Mesenchymal stem cell (in vitro differentiated cells and primary cell): ENCODE results near the gene TRPT1. TPM values are rescaled to one million over a fixed set of nuclear protein-coding genes. Genes with fewer than 3 reads are reported as not detected.

Experiments
- DNase-seq: peaks from one replicate; pipeline ENCODE4 v3.0.0-alpha.2; 2013
- H2AFZ ChIP-seq: one replicate; pipeline ENCODE4 v1.6.1; 2013; ENCODE audit warnings: low read depth, mild to moderate bottlenecking, control low read depth, inconsistent platforms, low read length, moderate library complexity
- H2AK5ac ChIP-seq: 2 replicates; pipeline ENCODE4 v1.6.1; 2013; ENCODE audit warnings: low read length, moderate library complexity, mild to moderate bottlenecking, inconsistent platforms; ENCODE audit not compliant: severe bottlenecking
- H2BK120ac ChIP-seq: one replicate; pipeline ENCODE4 v1.6.1; 2013; ENCODE audit warnings: low read depth, mild to moderate bottlenecking, inconsistent platforms, low read length, moderate library complexity
- H2BK12ac ChIP-seq, 2 experiments: one replicate each; pipeline ENCODE4 v1.6.1; 2013; ENCODE audit warnings: inconsistent platforms in 2 of 2, low read length in 2 of 2, mild to moderate bottlenecking in 2 of 2, moderate library complexity in 2 of 2, control low read depth in 1 of 2
- H2BK15ac ChIP-seq: one replicate; pipeline ENCODE4 v1.6.1; 2013; ENCODE audit warnings: mild to moderate bottlenecking, low read depth, inconsistent platforms; ENCODE audit not compliant: poor library complexity, severe bottlenecking
- H2BK5ac ChIP-seq: 2 replicates; pipeline ENCODE4 v1.6.1; 2013; ENCODE audit warnings: low read depth, mild to moderate bottlenecking, low read length, control low read depth, inconsistent platforms; ENCODE audit not compliant: poor library complexity, severe bottlenecking
- H3K14ac ChIP-seq, 2 experiments: one replicate each; pipeline ENCODE4 v1.6.1; 2013; ENCODE audit warnings: inconsistent platforms in 2 of 2, low read length in 2 of 2, control low read depth in 1 of 2, mild to moderate bottlenecking in 1 of 2, moderate library complexity in 1 of 2
- H3K18ac ChIP-seq, 2 experiments: one replicate each; pipeline ENCODE4 v1.6.1; 2013; ENCODE audit warnings: inconsistent platforms in 2 of 2, low read length in 2 of 2, control low read depth in 1 of 2, low read depth in 1 of 2, mild to moderate bottlenecking in 1 of 2
- H3K23ac ChIP-seq, 2 experiments: one replicate each; pipeline ENCODE4 v1.6.1; 2013; ENCODE audit warnings: inconsistent platforms in 2 of 2, low read length in 2 of 2, mild to moderate bottlenecking in 2 of 2, moderate library complexity in 2 of 2, control low read depth in 1 of 2
- H3K27ac ChIP-seq: 2 replicates; pipeline ENCODE4 v1.5.1; 2013; ENCODE audit warnings: mild to moderate bottlenecking, moderate library complexity, low read length, control low read depth, inconsistent platforms; ENCODE audit not compliant: poor library complexity, severe bottlenecking
- H3K27me3 ChIP-seq, 2 experiments: 2 replicates each; pipeline versions ENCODE4 v1.6.1 to v1.7.0; 2013; ENCODE audit warnings: low read length in 2 of 2, mild to moderate bottlenecking in 2 of 2, moderate library complexity in 2 of 2, control low read depth in 1 of 2, inconsistent platforms in 1 of 2; ENCODE audit not compliant: control insufficient read depth in 1 of 2, insufficient read depth in 1 of 2
- H3K36me3 ChIP-seq, 2 experiments: 2 replicates each; pipeline versions ENCODE4 v1.6.1 to v1.7.0; 2013; ENCODE audit warnings: low read length in 2 of 2, control low read depth in 1 of 2, inconsistent platforms in 1 of 2, low read depth in 1 of 2, mild to moderate bottlenecking in 1 of 2; ENCODE audit not compliant: insufficient read depth in 2 of 2, control insufficient read depth in 1 of 2
- H3K4ac ChIP-seq, 2 experiments: one replicate each; pipeline ENCODE4 v1.6.1; 2013; ENCODE audit warnings: inconsistent platforms in 2 of 2, low read length in 2 of 2, mild to moderate bottlenecking in 2 of 2, moderate library complexity in 2 of 2, control low read depth in 1 of 2, low read depth in 1 of 2
- H3K4me1 ChIP-seq: 2 replicates; pipeline ENCODE4 v1.6.1; 2013; ENCODE audit warnings: low read depth, low read length, control low read depth; ENCODE audit not compliant: control insufficient read depth, insufficient read depth
- H3K4me2 ChIP-seq: 2 replicates; pipeline ENCODE4 v1.6.1; 2013; ENCODE audit warnings: low read length, mild to moderate bottlenecking, inconsistent platforms; ENCODE audit not compliant: poor library complexity, severe bottlenecking
- H3K4me3 ChIP-seq, 2 experiments: 2 replicates each; pipeline versions ENCODE4 v1.5.1 to v1.7.0; 2013; ENCODE audit warnings: low read length in 2 of 2, mild to moderate bottlenecking in 2 of 2, control low read depth in 1 of 2, low read depth in 1 of 2; ENCODE audit not compliant: insufficient read depth in 1 of 2
- H3K79me1 ChIP-seq: replicated peaks from 2 replicates; pipeline ENCODE4 v1.6.1; 2013; ENCODE audit warnings: mild to moderate bottlenecking, control low read depth, low read length, inconsistent platforms; ENCODE audit not compliant: poor library complexity, severe bottlenecking
- H3K9ac ChIP-seq: 2 replicates; pipeline ENCODE4 v1.7.0; 2013; ENCODE audit warnings: mild to moderate bottlenecking, low read length, moderate library complexity
- H3K9me3 ChIP-seq: 2 replicates; pipeline ENCODE4 v1.7.0; 2013; ENCODE audit warnings: mild to moderate bottlenecking, low read length; ENCODE audit not compliant: control insufficient read depth
- H4K8ac ChIP-seq: one replicate; pipeline ENCODE4 v1.6.1; 2013; ENCODE audit warnings: inconsistent platforms, mild to moderate bottlenecking, low read length, moderate library complexity
- H4K91ac ChIP-seq: one replicate; pipeline ENCODE4 v1.6.1; 2013; ENCODE audit warnings: mild to moderate bottlenecking, low read length, inconsistent platforms
- WGBS: methylation state at CpG from one replicate; pipeline ENCODE4 v1.1.7; 2013; ENCODE audit warnings: mixed read lengths; 5-methylcytosine and 5-hydroxymethylcytosine counted together
- polyA plus RNA-seq, 2 experiments: library from polyadenylated mRNA; stranded (reverse); fragments of 200-250 nt; gene quantifications; one replicate each; pipeline ENCODE4 v1.2.3, GENCODE V29; 2013

Gene TRPT1
- 59.3 TPM for polyA plus RNA-seq (2013, experiment 1 of 2)
- 55.7 TPM for polyA plus RNA-seq (2013, experiment 2 of 2)

DNA sequence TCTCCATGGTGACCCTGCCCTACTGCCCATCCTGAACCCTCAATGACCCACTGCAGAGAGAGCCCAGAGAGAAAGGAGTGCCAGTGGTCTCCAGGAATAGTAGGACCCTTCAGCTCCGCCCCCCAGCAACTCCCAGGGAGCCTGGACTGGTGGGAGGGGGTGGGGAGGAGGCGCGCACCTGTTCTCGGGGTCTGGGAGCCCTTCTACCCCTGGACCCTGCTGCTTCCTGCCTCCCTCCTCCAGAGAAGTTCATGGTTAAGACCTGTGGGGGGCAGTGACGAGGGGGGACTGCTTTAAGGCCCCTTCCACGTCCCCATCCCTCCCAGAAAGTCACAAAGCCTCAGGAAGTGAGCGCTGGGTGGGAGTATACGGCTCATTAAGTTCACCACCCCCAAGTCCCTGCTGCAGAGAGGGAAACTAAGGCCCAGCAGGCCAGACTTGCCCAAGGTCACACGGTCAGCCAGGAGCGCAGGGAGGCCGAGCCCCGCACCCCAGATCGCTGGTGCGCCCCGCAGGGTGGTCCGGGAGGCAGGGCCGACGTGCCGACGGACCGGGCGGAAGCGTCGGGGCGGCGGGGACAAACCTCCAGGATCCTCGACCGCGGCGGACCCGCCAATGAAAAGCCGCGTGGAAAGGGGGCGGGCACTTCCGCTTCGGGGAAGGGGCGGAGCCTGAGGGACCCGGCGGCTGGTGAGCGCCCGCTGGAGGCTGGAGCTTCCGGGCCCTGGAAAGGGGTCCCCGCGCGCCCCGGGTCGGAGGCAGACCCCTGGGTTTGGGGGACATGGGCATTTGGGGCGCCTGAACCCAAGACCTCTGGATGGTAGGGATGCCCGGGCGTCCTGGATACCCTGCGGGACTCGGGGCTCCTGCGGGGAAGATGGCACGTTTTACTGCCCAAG is at the start of gene TRPT1, which contains the start of gene NUDT22:
Gene TRPT1 (minus strand): TSS at position 579 of the 899 bp plus-strand sequence. CDS start 326 bp downstream, at position 253.
Gene NUDT22 (plus strand): TSS at position 667 of the 899 bp plus-strand sequence. CDS start 379 bp downstream, outside the sequence.
- Histone ChIP-seq H3K27ac (peak within 1 kb of the TSS; percentile 80), H3K14ac (peak within 1 kb of the TSS in 1 of 2 experiments; percentile 63), H3K9me3 (no peaks in the 10 kb centered on the region), H2BK5ac (peak within 1 kb of the TSS; percentile 90), H4K91ac (peak within 1 kb of the TSS; percentile 93), H3K4me2 (peak within 1 kb of the TSS; percentile 89), H2AK5ac (peak within 1 kb of the TSS; percentile 51), H2BK15ac (peak within 1 kb of the TSS; percentile 73), H3K4me3 (peak within 1 kb of the TSS; percentile 92 to 95), H3K36me3 (peaks cover 19 to 28% of the 10 kb centered on the region in 2 experiments), H3K4ac (peak within 1 kb of the TSS; percentile 88 to 94), H3K4me1 (peaks cover 52% of the 10 kb centered on the region), H4K8ac (peak within 1 kb of the TSS; percentile 96), H3K18ac (peak within 1 kb of the TSS; percentile 89 to 97), H3K79me1 (peaks cover 24% of the 10 kb centered on the region), H2BK120ac (peak within 1 kb of the TSS; percentile 50), H2BK12ac (peak within 1 kb of the TSS; percentile 28 to 76), H2AFZ (peak within 1 kb of the TSS; percentile 95), H3K27me3 (no peaks in the 10 kb centered on the region), H3K23ac (peak within 1 kb of the TSS in 1 of 2 experiments; percentile 83), H3K9ac (peak within 1 kb of the TSS; percentile 95)
- DNase-seq = peak; percentile 85
- WGBS = under 1% methylated on average over 47 of the region's 54 CpGs

DNA sequence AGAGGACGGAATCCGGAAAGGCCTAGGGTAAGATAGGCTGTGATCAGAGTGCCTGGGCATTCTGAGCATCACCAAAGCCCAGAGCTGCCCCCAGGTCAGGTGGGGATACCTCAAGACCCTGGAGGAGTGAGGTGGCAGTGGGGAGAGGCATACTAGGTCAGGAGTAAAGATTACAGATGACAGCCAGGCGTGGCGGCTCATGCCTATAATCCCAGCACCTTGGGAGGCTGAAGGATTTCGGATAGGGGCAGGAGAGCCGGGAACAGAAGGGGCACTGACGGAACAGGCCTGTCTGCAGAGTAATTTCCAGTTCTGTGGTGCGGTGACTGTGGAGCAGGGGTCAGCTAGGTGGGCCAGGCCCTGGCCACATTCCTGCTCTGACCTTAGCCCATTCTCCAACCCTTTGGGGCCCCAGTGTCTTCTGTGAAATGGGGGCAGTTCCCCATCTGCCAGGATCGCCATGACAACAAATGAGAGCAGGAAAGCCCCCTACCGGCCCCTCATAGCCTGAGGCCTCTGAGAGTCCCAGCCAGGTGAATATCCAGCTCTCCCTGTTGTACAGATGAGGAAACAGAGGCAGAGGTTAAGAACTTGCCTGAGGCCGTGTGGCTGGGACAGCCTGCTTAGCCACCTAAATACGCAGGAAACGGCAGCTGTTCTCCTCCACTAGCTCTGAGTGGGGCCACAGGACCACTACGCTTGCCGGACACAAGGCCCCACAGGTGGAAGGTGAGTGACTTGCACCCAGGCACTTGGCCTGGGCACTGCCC is 49.2 kb upstream of the TRPT1 start:
- DNase-seq = no peak
- Histone ChIP-seq H3K4me3 (no peak overlapping the region), H4K91ac (peak overlapping the region; percentile 79), H3K27me3 (no peaks in the 10 kb centered on the region), H3K4ac (no peak overlapping the region), H3K36me3 (peaks cover 36 to 37% of the 10 kb centered on the region in 2 experiments), H2AK5ac (no peak overlapping the region), H2BK5ac (no peak overlapping the region), H2BK15ac (no peak overlapping the region), H2BK120ac (no peak overlapping the region), H3K27ac (no peak overlapping the region), H2AFZ (no peak overlapping the region), H4K8ac (no peak overlapping the region), H2BK12ac (no peak overlapping the region), H3K4me1 (peaks cover 20% of the 10 kb centered on the region), H3K9ac (no peak overlapping the region), H3K23ac (no peak overlapping the region), H3K4me2 (no peak overlapping the region), H3K18ac (no peak overlapping the region), H3K14ac (no peak overlapping the region), H3K9me3 (no peaks in the 10 kb centered on the region), H3K79me1 (peaks cover 25% of the 10 kb centered on the region)
- WGBS = 92% methylated on average over 14 of the region's 15 CpGs

DNA sequence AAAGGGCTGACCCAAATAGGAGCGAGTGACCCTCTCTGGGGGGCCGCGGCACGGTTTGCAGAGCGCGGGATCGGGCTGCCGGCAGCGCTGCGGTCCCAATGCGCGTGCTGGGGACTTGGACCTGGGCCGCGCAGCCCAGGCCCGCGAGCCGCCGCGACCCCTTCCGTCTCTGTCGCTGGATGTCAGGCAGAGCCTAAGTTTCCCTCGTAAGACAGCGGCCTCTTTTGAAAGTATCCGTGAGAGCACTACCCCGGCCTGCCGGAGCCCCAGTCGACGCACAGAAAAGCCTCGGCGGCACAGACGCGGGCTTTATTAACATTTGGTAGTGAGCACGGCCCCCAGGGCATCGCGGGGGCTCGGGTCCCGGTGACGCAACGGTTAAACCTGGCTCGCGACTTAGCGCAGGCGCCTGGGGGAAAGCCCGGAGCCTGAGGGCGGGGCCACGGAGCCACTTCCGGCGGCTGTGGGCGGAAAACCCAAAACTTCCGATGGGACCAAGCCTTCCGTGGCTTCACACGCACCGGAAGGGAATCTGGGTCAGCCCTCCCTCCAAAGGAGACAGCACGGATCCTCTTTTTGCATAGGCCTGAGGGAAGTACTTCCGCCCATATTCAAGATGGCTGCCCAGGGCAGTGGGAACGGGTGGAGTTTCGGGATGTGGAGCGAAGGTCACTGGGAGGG is 43.7 kb upstream of the TRPT1 start:
- Histone ChIP-seq H3K4ac (peak overlapping the region; percentile 93 to 97), H3K27me3 (no peaks in the 10 kb centered on the region), H3K36me3 (peaks cover 21 to 39% of the 10 kb centered on the region in 2 experiments), H2AK5ac (no peak overlapping the region), H3K4me1 (peaks cover 22% of the 10 kb centered on the region), H2BK12ac (peak overlapping the region in 1 of 2 experiments; percentile 52), H3K23ac (peak overlapping the region; percentile 37 to 92), H2AFZ (peak overlapping the region; percentile 18), H3K4me2 (peak overlapping the region; percentile 81), H3K14ac (peak overlapping the region in 1 of 2 experiments; percentile 89), H3K9ac (peak overlapping the region; percentile 96), H3K9me3 (no peaks in the 10 kb centered on the region), H4K8ac (peak overlapping the region; percentile 99), H2BK15ac (peak overlapping the region; percentile 95), H3K4me3 (peak overlapping the region; percentile 76 to 83), H3K79me1 (peaks cover 13% of the 10 kb centered on the region), H2BK5ac (peak overlapping the region; percentile 82), H2BK120ac (peak overlapping the region; percentile 90), H4K91ac (peak overlapping the region; percentile 98), H3K18ac (peak overlapping the region; percentile 73 to 89), H3K27ac (peak overlapping the region; percentile 99)
- under 1% methylated on average over 58 of the region's 58 CpGs for WGBS
- peak; percentile 100 for DNase-seq
